GM12892 (cell line): ENCODE data around the gene CRTC1.

ENCODE experiments used
- POLR2A ChIP-seq: IDR thresholded peaks from 2 replicates; pipeline ENCODE4 v1.6.1; 2011; ENCODE audit warnings: low read depth, low read length, control low read depth
- POLR2AphosphoS5 ChIP-seq: IDR thresholded peaks from 2 replicates; pipeline ENCODE4 v1.6.1; 2011; ENCODE audit warnings: low read depth, low read length, control low read depth
- TAF1 ChIP-seq: IDR thresholded peaks from 2 replicates; pipeline ENCODE4 v1.6.1; 2011; ENCODE audit warnings: low read depth, mild to moderate bottlenecking, control low read depth, low read length, borderline replicate concordance

DNA sequence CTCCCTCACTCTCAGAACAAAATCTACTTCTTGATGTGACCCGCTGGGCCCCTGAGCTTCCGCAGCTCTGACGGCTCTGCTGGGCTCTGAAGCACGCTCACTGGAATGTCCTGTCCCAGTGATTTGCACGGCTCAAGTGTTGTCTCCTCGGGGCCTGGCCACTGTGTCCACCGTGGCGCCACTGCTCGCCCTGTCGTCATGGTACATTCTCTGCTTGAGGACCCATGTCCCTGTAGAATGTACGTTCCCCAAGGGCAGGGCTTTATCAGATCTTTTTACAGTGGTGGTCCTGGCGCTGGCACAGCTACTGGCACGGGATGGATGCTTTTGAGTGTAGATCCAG is 34.5 kb upstream of the CRTC1 start:
- TF ChIP-seq POLR2A (no peak), TAF1 (no peak), POLR2AphosphoS5 (no peak)
